Measurements from ENCODE around the gene PPFIA1. TPM values are rescaled to one million over a fixed set of nuclear protein-coding genes. Genes with fewer than 3 reads are reported as not detected.

The PPFIA1 gene
- polyA plus RNA-seq, 1 donor, result 28.7 TPM

DNA sequence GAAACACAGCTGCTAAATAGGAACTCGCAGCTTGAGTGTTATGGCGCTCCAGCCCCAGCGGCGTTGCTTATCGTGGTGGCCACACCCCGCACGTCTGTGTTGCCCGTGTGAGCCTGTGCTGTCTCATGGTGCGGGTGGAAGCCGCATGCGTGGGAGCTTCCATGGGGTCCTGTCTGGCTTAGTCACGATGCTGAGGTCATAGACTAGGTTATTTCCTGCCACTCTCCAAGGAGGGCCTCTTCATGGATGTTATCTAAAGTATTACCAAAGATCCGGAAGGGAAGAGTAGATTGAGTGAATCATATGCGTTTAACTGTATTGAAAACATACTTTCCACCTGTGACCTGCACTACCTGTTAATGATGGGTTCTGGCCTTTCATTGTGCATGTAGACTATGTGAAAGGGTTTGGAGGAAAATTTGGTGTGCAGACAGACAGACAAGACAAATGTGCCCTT is 149.5 kb downstream of the PPFIA1 start:
- H3K4me1 ChIP-seq (ENCODE audit: control insufficient read depth, insufficient read depth, low read length), result no peaks in the 10 kb centered on the region
- H3K27me3 ChIP-seq (ENCODE audit: control insufficient read depth, insufficient read depth, low read length), result no peaks in the 10 kb centered on the region
- no peak overlapping the region for H3K27ac ChIP-seq (ENCODE audit: low read length)
- WGBS (ENCODE audit: insufficient coverage, low lambda C conversion rate), result 100% methylated on average over 1 of the region's 14 CpGs
- H3K36me3 ChIP-seq (ENCODE audit: control insufficient read depth, insufficient read depth, low read length), result peaks cover 89% of the 10 kb centered on the region
- H3K4me3 ChIP-seq (ENCODE audit: low read length), result no peak overlapping the region
- H3K9me3 ChIP-seq (ENCODE audit: control insufficient read depth, low read depth, low read length), result no peaks in the 10 kb centered on the region
- DNase-seq, result no peak

DNA sequence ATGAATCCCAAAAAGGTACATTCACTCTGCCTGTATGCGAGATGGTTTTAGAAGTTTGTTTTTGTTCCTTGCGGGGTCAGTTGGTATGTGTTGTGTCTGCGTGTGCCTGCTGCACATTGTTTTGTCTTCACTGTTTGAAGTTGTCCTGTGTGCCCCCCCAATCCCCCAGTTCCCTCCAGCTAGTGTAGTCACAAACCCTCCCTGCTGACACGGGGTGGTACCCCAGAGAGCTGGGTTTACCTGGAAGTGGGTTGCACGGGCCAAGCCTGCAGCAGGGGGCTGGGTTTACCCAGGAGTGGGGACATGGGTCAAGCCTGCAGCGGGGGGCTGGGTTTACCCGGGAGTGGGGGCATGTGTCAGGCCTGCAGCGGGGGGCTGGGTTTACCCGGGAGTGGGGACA is 150.0 kb downstream of the PPFIA1 start:
- no peak for DNase-seq
- WGBS (ENCODE audit: insufficient coverage, low lambda C conversion rate), result no CpG with 5 or more reads among the region's 9 CpGs
- Histone ChIP-seq H3K4me3 (ENCODE audit: low read length) (no peak overlapping the region), H3K27me3 (ENCODE audit: control insufficient read depth, insufficient read depth, low read length) (no peaks in the 10 kb centered on the region), H3K27ac (ENCODE audit: low read length) (no peak overlapping the region), H3K36me3 (ENCODE audit: control insufficient read depth, insufficient read depth, low read length) (peaks cover 89% of the 10 kb centered on the region), H3K4me1 (ENCODE audit: control insufficient read depth, insufficient read depth, low read length) (no peaks in the 10 kb centered on the region), H3K9me3 (ENCODE audit: control insufficient read depth, low read depth, low read length) (no peaks in the 10 kb centered on the region)

DNA sequence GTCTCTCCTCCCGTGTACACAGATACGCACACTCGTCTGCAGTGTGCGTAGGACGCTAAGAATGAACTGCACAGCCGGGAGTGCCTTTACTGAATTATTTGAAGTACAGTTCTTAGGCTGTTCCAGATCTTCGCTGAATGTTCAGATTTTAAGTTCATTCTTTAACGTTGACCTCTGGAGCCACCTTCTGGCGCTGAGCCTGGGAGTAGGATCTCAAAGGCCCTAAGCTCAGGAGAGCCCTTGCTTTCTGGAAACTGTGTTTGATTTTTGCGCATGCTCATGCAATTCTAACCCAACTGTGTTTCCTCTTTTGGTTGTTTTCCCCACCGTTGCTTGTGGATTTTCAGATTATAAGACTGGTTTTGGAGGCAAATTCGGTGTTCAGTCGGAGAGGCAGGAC is 150.6 kb downstream of the PPFIA1 start:
- WGBS (ENCODE audit: insufficient coverage, low lambda C conversion rate), result no CpG with 5 or more reads among the region's 13 CpGs
- Histone ChIP-seq H3K27ac (ENCODE audit: low read length) (no peak overlapping the region), H3K36me3 (ENCODE audit: control insufficient read depth, insufficient read depth, low read length) (peaks cover 86% of the 10 kb centered on the region), H3K27me3 (ENCODE audit: control insufficient read depth, insufficient read depth, low read length) (no peaks in the 10 kb centered on the region), H3K9me3 (ENCODE audit: control insufficient read depth, low read depth, low read length) (no peaks in the 10 kb centered on the region), H3K4me3 (ENCODE audit: low read length) (no peak overlapping the region), H3K4me1 (ENCODE audit: control insufficient read depth, insufficient read depth, low read length) (no peaks in the 10 kb centered on the region)
- no peak for DNase-seq

DNA sequence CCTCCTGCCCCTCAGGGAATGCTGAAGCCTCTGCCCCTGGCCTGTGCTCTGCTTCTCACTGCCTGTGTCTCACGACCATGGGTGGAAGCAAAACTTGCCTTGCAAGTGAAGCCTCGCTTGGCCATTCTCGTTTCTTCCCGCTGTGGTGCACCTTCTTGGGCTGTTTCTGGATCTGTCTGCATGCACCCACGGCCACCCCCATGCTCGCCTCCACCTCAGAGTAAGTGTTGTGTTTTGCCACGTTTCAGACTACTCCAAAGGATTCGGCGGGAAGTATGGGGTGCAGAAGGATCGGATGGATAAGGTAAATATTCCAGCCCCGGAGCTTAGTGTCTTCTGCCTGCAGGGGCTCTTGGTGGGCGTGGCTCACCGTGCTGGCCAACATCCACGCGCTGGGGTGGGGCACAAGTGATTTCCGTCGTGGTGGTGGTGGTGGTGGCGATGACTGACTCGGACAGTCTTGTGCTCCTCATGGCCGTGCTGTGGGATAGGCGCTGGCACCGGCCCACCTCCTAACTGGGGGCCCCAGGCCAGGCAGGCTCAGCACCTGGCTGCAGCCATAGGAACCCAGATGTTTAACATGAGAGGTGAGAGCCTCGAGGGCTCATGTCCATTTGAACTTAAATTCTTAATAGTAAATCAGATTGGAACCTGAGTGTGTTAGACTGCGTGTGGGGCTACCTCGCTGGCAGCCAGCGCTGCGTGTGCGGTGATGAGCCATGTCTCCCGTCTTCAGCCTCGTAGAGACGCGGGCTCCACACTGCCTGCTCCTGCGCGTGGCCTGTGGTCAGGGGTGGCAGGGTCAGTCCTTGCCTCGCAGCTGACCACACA is 152.4 kb downstream of the PPFIA1 start:
- Histone ChIP-seq H3K27ac (ENCODE audit: low read length) (no peak overlapping the region), H3K9me3 (ENCODE audit: control insufficient read depth, low read depth, low read length) (no peaks in the 10 kb centered on the region), H3K36me3 (ENCODE audit: control insufficient read depth, insufficient read depth, low read length) (peaks cover 77% of the 10 kb centered on the region), H3K4me3 (ENCODE audit: low read length) (no peak overlapping the region), H3K27me3 (ENCODE audit: control insufficient read depth, insufficient read depth, low read length) (no peaks in the 10 kb centered on the region), H3K4me1 (ENCODE audit: control insufficient read depth, insufficient read depth, low read length) (no peaks in the 10 kb centered on the region)
- no peak for DNase-seq
- WGBS (ENCODE audit: insufficient coverage, low lambda C conversion rate), result 100% methylated on average over 2 of the region's 35 CpGs

DNA sequence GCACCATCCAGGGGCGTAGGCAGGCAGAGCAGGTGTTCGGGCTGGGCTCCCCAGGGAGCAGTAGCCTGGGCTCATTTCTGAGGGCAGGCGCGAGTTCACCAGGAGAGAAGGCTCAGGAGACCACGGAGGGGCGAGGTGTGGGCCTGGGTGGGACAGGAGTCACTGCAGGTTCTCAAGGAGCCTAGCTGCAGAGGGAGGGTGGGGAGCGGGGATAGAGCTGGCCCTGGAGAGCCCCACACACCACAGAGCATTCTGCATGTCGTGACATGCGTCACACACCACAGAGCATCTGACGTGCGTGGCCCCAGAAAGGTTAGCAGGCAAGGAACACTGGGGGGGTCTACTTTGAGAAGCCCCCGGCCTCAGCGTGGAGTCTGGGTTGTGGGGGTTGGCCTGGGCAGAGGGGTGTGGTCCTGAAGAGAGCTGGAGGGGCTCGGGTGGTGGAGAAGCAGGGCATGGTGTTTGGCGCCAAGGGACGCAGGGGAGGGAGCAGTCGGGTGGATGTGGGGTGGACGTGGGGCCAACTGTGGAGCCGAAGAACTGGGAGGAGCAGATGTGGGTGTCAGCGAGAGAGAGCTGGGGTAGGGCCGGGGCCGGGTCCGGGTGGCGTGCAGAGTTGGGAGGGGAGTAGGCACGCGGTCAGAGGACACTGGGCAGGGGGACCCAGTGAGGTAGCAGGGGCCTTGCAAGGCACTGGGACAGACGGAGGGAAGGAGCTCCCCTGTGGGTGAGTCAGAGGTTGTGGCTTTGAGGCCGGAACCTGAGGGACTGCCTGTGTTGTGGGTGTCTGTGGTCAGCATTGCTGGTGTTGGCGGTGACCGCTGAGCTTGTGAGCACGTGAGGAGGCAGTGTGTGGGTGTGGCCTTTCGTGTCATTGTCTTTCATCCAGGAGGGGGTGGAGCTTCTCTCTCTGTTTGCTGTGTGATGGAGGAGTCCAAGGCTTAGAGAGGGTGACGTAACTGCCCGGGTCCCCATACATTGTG is 153.3 kb downstream of the PPFIA1 start:
- Histone ChIP-seq H3K27me3 (ENCODE audit: control insufficient read depth, insufficient read depth, low read length) (no peaks in the 10 kb centered on the region), H3K4me1 (ENCODE audit: control insufficient read depth, insufficient read depth, low read length) (no peaks in the 10 kb centered on the region), H3K27ac (ENCODE audit: low read length) (no peak overlapping the region), H3K9me3 (ENCODE audit: control insufficient read depth, low read depth, low read length) (no peaks in the 10 kb centered on the region), H3K4me3 (ENCODE audit: low read length) (no peak overlapping the region), H3K36me3 (ENCODE audit: control insufficient read depth, insufficient read depth, low read length) (peaks cover 75% of the 10 kb centered on the region)
- no CpG with 5 or more reads among the region's 34 CpGs for WGBS (ENCODE audit: insufficient coverage, low lambda C conversion rate)
- no peak for DNase-seq

DNA sequence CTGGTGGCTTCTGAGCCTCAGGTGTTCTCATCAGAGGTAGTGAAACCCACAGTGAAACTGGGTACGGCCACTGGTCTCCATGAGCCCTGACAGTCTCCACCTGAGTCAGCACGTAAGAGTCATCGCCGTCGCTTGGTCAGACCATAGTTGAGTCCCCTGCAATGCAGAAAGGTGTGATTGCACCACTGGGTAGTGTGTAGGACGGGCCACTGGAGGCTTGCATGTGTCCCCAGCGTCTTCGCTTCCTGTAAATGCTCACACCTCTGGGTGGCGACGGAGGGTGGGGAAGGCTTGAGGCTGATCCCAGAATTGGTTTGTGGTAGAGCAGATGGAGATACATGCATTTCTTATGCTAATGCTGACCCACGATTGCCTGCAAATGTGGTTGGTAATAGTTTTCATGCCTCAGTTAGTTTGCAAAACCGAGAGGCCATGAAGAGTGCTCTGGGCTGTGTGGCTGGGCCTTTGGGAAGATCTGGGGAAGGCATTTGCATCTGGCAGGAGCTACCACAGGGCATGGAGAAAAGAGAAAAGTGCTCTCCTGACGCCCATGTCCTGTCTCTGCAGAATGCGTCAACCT is 154.4 kb downstream of the PPFIA1 start:
- peaks cover 82% of the 10 kb centered on the region for H3K36me3 ChIP-seq (ENCODE audit: control insufficient read depth, insufficient read depth, low read length)
- H3K4me1 ChIP-seq (ENCODE audit: control insufficient read depth, insufficient read depth, low read length), result no peaks in the 10 kb centered on the region
- no CpG with 5 or more reads among the region's 14 CpGs for WGBS (ENCODE audit: insufficient coverage, low lambda C conversion rate)
- no peak overlapping the region for H3K27ac ChIP-seq (ENCODE audit: low read length)
- no peak overlapping the region for H3K4me3 ChIP-seq (ENCODE audit: low read length)
- no peaks in the 10 kb centered on the region for H3K9me3 ChIP-seq (ENCODE audit: control insufficient read depth, low read depth, low read length)
- DNase-seq, result no peak
- H3K27me3 ChIP-seq (ENCODE audit: control insufficient read depth, insufficient read depth, low read length), result no peaks in the 10 kb centered on the region

DNA sequence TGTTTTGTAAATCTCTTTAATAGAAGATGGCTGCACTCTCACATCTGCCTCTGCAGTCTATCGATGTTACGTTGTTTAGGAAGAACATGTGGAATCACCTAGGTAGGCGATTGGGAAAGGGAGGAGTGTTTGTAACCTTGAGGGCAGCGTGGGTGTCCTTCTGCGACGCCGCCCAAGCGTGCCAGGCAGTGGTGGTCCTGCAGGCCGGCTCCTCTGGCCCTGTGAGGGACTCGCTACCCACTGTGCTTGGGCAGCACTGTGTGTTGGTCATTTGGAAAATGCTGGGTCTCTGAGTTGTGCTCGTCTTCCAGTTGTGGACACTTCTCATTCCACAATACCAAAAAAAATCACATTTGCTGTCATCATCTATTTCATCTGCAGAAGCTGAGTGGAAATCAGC is 156.9 kb downstream of the PPFIA1 start:
- WGBS (ENCODE audit: insufficient coverage, low lambda C conversion rate), result no CpG with 5 or more reads among the region's 11 CpGs
- Histone ChIP-seq H3K4me1 (ENCODE audit: control insufficient read depth, insufficient read depth, low read length) (no peaks in the 10 kb centered on the region), H3K36me3 (ENCODE audit: control insufficient read depth, insufficient read depth, low read length) (peaks cover 82% of the 10 kb centered on the region)

DNA sequence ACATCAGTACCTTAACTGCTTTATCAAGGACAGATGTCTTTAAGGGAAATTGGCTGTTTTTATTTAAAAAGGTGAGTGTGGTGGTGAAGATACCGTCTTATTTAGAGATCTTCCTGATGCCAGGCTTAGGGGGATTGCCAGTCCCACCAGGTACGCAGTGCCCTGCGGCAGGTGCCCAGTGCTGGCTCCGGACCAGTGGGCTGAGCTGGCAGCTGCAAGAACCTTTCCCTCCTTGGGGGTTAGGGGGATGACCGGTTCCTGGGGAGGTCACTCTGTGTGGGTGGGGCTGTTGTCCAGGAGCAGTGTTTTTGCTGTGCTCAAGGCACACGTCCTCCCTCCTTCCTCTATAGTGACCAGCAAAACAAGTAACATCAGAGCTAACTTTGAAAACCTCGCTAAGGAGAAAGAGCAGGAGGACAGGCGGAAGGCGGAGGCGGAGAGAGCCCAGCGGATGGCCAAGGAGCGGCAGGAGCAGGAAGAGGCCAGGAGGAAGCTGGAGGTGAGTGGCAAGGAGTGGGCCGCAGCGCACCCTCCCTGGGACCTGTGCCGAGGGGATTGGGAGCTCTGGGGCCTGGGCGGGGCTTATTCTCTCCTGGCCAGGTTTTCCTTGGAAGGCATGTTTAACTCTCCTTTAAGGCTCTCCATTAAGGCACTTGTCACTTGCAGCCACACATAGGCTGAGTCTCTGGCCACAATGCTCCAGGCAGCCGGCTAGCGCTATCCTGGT is 158.4 kb downstream of the PPFIA1 start:
- no peaks in the 10 kb centered on the region for H3K27me3 ChIP-seq (ENCODE audit: control insufficient read depth, insufficient read depth, low read length)
- DNase-seq, result no peak
- H3K9me3 ChIP-seq (ENCODE audit: control insufficient read depth, low read depth, low read length), result peaks cover 3% of the 10 kb centered on the region
- H3K27ac ChIP-seq (ENCODE audit: low read length), result no peak overlapping the region
- no CpG with 5 or more reads among the region's 18 CpGs for WGBS (ENCODE audit: insufficient coverage, low lambda C conversion rate)
- no peak overlapping the region for H3K4me3 ChIP-seq (ENCODE audit: low read length)
- H3K36me3 ChIP-seq (ENCODE audit: control insufficient read depth, insufficient read depth, low read length), result peaks cover 82% of the 10 kb centered on the region
- no peaks in the 10 kb centered on the region for H3K4me1 ChIP-seq (ENCODE audit: control insufficient read depth, insufficient read depth, low read length)

More for the DNA sequence above, 156.9 kb downstream of the PPFIA1 start:
- H3K27ac ChIP-seq (ENCODE audit: low read length), result no peak overlapping the region
- no peak for DNase-seq
- no peaks in the 10 kb centered on the region for H3K27me3 ChIP-seq (ENCODE audit: control insufficient read depth, insufficient read depth, low read length)
- H3K9me3 ChIP-seq (ENCODE audit: control insufficient read depth, low read depth, low read length), result peaks cover 3% of the 10 kb centered on the region
- H3K4me3 ChIP-seq (ENCODE audit: low read length), result no peak overlapping the region

DNA sequence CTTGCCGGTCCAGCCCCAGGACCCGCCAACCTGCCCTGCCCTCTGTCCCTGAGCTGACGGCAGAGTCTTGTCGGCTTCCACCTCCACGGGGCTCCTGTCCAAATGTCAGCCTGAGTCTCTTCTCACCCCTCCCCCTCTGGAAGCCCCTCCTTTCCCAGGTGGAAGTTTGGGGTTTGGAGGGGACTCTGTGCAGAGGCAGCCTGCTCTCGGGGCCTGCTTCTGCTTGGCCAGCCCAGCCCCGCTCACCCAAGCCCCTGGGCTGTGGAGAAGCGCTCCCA is 158.9 kb downstream of the PPFIA1 start:
- no peak for DNase-seq
- Histone ChIP-seq H3K4me3 (ENCODE audit: low read length) (no peak overlapping the region), H3K27me3 (ENCODE audit: control insufficient read depth, insufficient read depth, low read length) (no peaks in the 10 kb centered on the region), H3K9me3 (ENCODE audit: control insufficient read depth, low read depth, low read length) (peaks cover 3% of the 10 kb centered on the region), H3K27ac (ENCODE audit: low read length) (no peak overlapping the region), H3K36me3 (ENCODE audit: control insufficient read depth, insufficient read depth, low read length) (peaks cover 82% of the 10 kb centered on the region), H3K4me1 (ENCODE audit: control insufficient read depth, insufficient read depth, low read length) (no peaks in the 10 kb centered on the region)
- no CpG with 5 or more reads among the region's 8 CpGs for WGBS (ENCODE audit: insufficient coverage, low lambda C conversion rate)

Measured in large intestine (tissue), 3 donors.